Nephron (organoid): ENCODE results near the gene PTPRN2.

Experiments used
- H3K27ac Mint-ChIP-seq, 3 experiments: 2 replicates each; pipeline ENCODE4 v1.8.0; 2020; ENCODE audit warnings: mixed read lengths in 3 of 3, mild to moderate bottlenecking in 2 of 3, moderate library complexity in 1 of 3
- H3K27me3 Mint-ChIP-seq: 2 replicates; pipeline ENCODE4 v1.8.0; 2021; ENCODE audit warnings: low read depth, mild to moderate bottlenecking, moderate library complexity, mixed read lengths
- H3K36me3 Mint-ChIP-seq: 2 replicates; pipeline ENCODE4 v1.8.0; 2020; ENCODE audit warnings: low read depth, mixed read lengths
- H3K4me1 Mint-ChIP-seq: 2 replicates; pipeline ENCODE4 v1.8.0; 2020; ENCODE audit warnings: mixed read lengths
- H3K4me3 Mint-ChIP-seq, 3 experiments: 2 replicates each; pipeline ENCODE4 v1.8.0; 2020; ENCODE audit warnings: mild to moderate bottlenecking in 3 of 3, mixed read lengths in 3 of 3, moderate library complexity in 2 of 3
- H3K9me3 Mint-ChIP-seq: 2 replicates; pipeline ENCODE4 v1.8.0; 2020; ENCODE audit warnings: mixed read lengths
- CTCF ChIP-seq, 3 experiments: fragments of 200-600 bp; sonication (generic); IDR thresholded peaks; one replicate each; pipeline ENCODE4 v1.5.0; 2021; ENCODE audit warnings: antibody characterized with exemption in 3 of 3; ENCODE audit not compliant: unreplicated experiment in 3 of 3

PTPRN2 gene

DNA sequence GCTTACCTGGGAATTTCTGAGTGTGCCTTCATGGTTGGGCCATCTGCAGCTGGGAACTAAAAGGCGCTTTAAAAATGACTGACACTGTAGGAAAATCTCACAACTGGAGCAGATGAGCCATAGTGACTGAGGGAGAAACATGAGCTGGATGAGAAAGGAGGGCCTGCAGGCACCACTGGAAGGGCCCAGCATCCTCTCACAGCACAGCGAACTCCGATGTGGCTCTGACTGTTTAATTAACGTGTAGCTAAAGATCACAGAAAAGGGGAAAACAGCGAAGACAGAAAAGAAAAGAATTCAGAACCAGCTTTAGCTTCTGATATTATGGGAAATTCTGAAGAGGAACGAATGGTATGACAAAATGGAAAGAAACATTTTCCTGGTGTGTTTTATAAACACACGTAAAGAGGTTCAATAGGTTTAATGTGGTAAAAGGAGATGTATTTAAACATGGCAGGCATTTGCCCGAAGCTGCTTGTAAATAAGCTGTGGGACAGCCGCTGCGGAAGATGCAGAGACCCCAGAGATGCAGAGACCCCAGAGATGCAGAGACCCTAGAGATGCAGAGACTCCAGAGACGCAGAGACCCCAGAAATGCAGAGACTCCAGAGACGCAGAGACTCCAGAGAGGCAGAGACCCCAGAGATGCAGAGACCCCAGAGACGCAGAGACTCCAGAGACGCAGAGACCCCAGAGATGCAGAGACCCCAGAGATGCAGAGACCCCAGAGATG, 534.3 kb downstream of the PTPRN2 start:
- Mint-ChIP-seq H3K27me3 (peaks cover 4% of the 10 kb centered on the region), H3K4me3 (no peak overlapping the region), H3K4me1 (no peaks in the 10 kb centered on the region), H3K27ac (no peak overlapping the region), H3K9me3 (no peaks in the 10 kb centered on the region), H3K36me3 (no peaks in the 10 kb centered on the region)
- TF ChIP-seq CTCF (IDR thresholded peaks at IDR 0.05; ENCODE audit: unreplicated experiment in 3 of 3), result no peak

DNA sequence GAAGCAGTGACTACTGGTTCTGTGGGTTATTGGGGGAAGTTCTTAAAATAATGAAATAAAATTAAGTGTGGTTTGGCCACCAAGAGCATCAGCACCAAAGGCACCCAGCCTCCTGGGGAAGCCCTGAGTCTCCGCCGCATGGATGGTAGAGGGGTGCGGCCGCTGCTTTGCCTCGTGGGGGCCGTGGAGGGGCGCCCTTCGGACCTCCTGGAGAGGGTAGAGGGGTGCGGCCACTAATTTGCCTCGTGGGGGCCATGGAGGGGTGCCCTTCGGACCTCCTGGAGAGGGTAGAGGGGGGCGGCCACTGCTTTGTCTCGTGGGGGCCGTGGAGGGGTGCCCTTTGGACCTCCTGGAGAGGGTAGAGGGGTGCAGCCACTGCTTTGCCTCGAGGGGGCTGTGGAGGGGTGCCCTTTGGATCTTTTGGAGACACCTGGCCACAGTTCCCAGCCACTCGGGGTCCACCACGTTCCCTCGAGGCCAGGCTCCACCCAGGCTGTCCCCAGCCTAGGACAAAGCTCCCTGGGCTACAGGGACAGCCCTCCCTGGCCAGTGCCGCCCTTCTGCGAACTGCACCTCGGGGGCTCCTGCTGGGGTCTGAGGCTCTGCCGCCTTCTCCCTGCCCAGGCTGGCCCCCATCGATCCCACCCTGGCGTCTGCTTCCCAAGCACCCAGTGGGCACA, 535.1 kb downstream of the PTPRN2 start:
- Mint-ChIP-seq H3K27me3 (peaks cover 4% of the 10 kb centered on the region), H3K9me3 (no peaks in the 10 kb centered on the region), H3K27ac (no peak overlapping the region), H3K36me3 (no peaks in the 10 kb centered on the region), H3K4me1 (no peaks in the 10 kb centered on the region), H3K4me3 (no peak overlapping the region)
- TF ChIP-seq CTCF (IDR thresholded peaks at IDR 0.05; ENCODE audit: unreplicated experiment in 3 of 3), result no peak

DNA sequence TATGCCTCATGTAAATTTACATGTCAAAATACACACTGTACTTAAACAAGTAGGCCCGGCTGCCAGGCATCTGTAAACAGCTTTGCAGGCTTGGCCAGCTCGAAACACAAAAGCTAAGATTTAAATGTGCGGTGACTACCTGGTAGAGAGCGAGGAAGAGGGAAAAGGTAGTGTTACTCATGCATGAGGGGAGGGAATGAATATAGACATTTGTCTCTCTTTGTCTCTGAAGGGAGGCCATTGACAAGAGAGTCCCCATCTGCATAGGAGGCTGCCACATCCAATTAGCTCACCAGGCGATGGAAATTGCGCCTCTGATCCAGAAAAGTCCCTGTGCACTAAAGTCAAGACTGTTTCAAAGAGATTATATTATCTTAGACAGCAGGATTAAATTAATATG, 535.8 kb downstream of the PTPRN2 start:
- H3K4me1 Mint-ChIP-seq, result no peaks in the 10 kb centered on the region
- no peak overlapping the region for H3K4me3 Mint-ChIP-seq
- H3K27ac Mint-ChIP-seq, result no peak overlapping the region
- H3K27me3 Mint-ChIP-seq, result peaks cover 7% of the 10 kb centered on the region
- H3K36me3 Mint-ChIP-seq, result no peaks in the 10 kb centered on the region
- no peaks in the 10 kb centered on the region for H3K9me3 Mint-ChIP-seq
- no peak for TF ChIP-seq CTCF (IDR thresholded peaks at IDR 0.05; ENCODE audit: unreplicated experiment in 3 of 3)

DNA sequence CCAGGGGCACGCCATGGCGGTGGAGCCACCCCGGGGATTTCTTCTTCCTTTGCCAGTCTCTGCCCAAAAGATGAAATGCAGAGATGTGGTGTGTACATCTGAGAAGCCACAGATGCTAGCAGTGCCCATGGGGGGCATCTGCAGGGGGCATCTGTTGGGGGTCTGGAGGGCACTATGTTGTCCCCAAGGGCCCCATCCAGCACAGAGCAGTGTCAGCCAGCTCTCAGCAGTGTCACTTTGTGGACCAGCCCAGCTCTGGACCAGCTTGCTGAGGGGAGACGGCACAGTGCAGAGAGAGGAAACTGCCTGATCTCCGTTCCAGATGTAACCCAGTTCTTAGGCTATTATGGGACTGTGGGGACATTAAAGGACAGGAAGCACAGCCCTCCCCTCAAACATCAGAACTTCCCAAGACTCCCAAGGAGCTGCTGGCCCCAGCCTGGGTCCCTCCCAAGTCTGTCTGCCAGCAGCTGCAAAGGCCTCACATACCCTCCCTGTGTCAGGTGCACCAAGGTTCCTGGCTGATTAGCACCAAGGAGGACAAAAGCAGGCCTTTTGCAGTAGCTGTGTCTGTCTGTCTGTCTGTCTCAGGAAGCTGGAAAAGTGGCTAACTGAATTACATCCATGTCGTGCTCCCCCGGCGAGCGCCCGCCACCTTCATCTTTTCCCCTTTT, 536.5 kb downstream of the PTPRN2 start:
- no peak for TF ChIP-seq CTCF (IDR thresholded peaks at IDR 0.05; ENCODE audit: unreplicated experiment in 3 of 3)
- Mint-ChIP-seq H3K4me1 (no peaks in the 10 kb centered on the region), H3K27me3 (peaks cover 11% of the 10 kb centered on the region), H3K36me3 (no peaks in the 10 kb centered on the region), H3K4me3 (no peak overlapping the region), H3K9me3 (no peaks in the 10 kb centered on the region), H3K27ac (no peak overlapping the region)

DNA sequence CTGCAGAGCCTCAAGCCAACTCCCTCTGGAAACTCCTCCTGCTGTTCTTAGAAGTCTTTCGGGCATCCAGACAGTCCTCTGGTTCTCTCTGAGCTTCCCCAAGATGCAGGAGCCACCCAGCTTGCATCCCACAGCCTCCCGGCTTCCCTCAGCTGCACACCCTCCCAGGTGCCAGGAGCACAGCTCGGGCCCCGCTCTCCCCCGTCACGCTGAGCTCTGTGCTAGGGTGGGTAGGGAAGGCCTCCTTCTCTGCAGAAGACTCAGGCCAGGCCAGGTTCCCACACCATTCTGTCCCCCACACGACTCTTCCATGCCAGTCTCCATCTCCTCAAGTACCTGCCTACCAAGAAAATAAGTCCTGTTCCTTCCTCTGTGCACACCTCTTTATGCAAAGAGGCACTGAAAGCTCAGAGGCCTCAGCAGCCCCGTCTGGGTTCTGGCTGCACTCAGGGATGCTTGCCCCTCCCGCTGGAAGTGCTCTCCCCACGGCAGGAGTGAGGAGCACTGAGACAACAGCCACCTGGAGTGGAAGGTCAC, 537.1 kb downstream of the PTPRN2 start:
- Mint-ChIP-seq H3K4me3 (no peak overlapping the region), H3K4me1 (no peaks in the 10 kb centered on the region), H3K27me3 (peaks cover 11% of the 10 kb centered on the region), H3K9me3 (no peaks in the 10 kb centered on the region), H3K27ac (no peak overlapping the region), H3K36me3 (no peaks in the 10 kb centered on the region)
- no peak for TF ChIP-seq CTCF (IDR thresholded peaks at IDR 0.05; ENCODE audit: unreplicated experiment in 3 of 3)
